CD4-positive, alpha-beta T cell treated with Interleukin-15 for 4 hours (primary cell): Measurements from ENCODE around the gene CRY2.
"Not testable (repeated sequence)": the region's sequence is repeated elsewhere in the genome, so short reads cannot be mapped to it uniquely, and the experiment has no call there.

Experiments
- DNase-seq: peaks from one replicate; pipeline ENCODE4 v3.0.0-alpha.2; 2020; ENCODE audit warnings: low spot score

CRY2 gene

DNA sequence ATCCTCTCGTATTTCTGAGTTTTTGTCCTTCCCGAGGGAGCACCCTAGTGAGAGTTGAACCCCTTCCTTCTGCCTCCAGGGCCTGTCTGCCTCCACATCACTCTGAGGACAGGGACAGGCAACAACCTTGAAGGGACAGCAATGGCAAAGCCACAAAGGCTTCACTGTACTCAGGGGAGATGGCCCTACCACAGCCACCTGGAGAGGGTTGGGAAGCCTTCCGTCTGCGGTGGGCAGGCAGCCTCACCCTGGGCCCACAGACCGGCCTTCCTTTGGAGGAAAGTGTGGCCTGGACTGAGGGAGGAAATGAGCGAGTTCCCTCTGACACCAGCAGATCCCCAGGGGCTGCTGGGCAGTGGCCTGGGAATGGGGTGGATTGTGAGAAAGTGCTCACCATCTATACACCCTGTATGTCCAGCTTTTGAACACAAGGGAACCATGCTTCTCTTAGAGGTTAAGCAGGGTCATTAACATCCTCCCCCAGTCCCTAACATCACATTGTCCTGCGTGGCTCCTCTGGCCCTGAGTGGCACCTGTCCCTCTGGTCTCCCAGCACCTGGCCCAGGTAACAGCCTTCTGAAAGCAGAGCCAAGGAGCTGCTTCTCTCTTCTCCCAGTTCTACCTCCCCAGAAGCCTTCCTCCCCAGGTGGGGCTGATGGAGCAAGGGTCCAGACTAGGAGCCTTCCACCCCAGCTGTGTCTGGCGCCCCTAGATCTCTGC is 35.5 kb upstream of the CRY2 start:
- DNase-seq: no peak

DNA sequence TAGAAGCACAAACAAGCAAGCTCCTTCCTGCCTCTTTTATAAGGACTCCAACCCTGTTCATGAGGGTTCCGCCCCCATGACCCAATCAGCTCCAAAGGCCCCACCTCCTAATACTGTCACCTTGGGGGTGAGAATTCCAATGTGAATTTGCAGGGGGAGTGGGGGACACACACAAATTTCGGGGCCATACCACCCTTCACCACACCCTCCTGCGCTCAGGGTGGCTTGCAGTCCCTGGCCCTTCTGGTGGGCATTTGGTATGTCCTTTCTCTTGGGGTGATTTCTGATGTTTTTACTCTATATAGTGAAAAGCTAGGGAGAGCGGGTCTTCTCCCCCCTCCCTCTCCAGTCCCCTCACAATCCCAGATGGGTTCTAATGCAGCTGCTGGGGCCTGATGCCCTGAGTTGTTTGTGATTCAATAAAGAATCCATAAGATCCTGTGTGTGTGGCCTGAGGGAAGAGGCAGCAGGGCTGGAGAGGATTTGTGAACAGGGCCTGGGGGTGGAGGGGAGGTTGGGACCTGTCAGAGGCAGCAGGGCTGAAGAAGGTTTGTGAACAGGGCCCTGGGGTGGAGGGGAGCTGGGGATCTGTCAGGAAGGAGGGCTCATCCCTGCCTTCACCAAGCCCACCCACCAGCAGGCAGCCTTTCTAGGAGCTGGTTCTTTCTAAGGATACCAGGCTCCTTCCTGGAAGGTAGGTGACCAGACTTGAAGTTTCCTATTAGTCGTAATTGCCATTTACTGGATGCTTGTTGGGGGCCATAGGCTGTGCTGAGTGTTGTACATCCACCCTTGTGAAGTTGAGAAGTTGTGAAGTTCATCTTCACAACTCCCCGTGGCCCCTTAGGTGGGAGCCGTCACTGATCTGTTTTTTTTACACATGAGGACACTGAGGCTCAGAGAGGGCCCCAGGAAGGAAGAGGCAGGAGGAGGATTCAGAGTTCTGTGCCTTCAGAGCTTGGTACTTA is 34.4 kb upstream of the CRY2 start:
- no peak for DNase-seq

DNA sequence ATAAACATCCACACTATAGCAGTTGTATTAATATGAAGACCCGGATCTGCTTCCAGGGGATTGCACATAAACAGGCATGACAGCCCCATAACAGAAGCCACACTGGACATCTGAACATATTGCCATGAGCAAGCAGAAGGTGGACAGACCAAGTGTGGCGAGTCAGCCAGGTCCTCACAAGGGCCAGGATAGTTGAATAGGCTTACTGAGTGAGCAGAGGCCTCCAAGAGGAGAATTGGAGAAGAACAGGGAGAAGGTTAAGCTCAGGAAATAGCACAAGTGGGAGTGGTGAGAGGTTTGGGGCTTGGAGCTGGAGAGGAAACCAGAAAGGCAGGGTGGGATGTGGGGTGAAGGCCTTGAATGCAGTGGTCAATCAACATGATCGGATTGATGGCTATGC is 31.5 kb upstream of the CRY2 start:
- DNase-seq: no peak

DNA sequence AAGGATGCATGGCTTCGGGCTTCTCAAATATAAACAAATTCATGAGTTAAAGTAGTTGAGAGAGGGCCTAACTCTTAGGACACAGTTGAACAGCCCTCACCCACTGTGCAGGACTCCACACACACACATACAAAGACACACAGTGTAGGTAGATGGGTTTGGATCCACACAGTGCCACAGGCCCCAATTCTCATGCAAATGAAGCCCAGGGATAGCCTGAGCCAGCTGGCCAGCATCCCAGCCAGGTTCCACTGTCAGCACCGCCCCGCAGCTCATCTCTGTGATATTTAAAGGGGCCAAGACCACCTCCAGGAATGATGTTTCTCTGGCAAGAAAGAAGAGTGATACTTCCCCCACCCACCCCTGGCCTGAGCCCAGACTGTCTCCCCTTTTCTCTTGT is 30.7 kb upstream of the CRY2 start:
- DNase-seq: no peak

DNA sequence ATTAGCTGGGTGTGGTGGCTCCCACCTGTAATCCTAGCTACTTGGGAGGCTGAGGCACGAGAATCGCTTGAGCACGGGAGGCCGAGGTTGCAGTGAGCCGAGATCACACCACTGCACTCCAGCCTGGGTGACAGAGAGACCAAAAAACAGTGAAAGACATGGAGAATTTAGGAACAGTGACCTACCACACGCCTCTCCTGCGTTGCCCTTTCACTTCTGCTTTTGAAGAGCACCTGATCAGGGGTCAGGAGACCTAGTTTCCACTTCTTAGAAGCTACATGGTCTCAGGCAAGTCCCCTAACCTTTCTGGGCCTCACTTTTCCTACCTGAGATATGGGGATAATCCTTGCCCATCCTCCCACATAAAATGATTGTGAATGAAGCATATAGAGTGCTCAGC is 30.1 kb upstream of the CRY2 start:
- DNase-seq: no peak

DNA sequence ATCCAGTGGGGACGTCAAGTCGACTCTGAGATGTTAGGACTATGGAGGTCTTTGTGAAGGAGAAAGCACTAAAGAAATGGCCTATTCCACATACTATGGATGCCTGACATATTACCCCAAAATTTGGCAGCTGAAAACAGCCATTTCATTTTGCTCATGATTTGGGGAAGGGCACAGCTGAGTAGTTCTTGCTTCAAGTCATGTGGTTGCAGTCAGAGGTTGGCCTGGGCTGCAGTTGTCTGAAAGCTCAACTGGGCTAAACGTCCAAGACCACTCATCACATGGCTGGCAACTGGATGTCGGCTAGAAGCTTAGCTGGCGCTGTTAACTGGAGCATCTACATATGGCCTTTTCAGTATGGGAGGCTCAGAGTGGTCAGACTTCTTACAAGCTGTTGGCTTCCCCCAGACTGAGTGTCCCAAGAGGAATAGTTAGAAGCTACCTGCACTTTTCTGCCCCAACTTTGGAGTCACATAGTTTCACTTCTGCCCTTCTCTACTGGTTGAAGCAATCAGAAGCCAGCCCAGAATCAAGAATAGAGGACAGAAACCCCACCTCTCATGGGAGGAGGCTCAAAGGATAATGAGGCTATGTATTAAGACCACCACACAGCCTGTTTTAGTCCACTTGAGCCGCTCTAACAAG is 28.2 kb upstream of the CRY2 start:
- no peak for DNase-seq

DNA sequence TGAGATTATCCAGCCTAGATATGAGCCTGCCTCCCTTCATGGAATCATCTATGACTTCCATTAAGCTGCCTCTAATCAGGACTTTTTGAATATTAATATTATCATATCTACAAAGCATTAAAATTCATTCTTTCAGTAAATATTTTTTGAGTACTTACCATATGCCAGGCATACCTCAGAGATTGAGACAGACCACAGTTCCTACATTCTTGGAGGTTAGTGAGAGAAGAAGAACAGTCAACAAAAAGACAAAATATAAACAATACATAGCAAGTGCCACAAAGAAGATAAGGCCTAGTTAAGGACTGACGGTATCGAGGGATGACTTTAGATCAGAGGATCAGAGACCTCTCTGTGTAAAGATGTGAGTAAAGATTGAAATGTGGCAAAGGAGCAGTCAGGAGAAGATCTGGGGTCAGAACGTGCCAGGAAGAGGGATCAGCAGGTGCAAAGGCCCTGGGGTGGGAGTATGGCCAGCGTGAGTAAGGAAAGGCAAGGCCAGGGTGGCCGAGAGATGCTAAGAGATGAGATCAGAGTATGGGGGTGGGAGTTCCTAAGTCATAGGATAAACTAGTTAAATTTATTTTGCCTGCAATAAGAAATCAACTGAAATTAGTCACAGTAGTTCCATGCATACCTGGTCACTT is 26.9 kb upstream of the CRY2 start:
- DNase-seq: no peak

DNA sequence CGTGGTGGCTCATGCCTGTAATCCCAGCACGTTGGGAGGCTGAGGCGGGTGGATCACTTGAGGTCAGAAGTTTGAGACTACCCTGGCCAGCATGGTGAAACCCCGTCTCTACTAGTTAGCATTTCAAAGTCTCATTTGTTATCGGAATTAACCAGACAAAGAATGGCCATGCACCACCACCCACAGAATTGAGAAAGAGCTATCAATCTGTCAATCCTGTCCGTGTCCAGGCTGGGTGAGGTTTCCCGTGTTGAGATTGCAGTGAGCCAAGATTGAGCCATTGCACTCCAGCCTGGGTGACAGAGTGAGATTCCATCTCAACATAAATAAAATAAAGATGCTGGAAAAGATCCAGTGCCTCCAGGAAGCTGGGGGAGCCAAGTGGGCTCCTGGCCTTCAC is 20.8 kb upstream of the CRY2 start:
- DNase-seq: not testable (repeated sequence)

DNA sequence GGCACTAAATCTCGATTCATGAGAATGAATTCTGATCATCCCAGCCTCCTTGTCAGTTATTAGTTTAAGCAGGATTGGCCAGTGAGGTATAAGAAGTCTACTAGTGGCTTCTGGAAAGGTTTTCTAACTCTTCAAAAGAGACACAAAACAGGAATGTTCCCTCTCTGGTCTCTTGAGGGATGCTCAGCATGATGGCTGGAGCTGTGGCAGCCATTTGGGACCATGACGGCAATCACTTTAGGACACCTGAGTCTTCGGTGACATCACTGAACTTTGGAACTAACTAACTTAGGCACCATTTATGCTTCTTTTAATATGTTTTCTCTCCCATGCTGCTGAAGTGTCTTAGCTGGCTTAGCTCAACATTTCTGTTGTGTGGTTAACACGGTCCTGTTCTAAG is 20.2 kb upstream of the CRY2 start:
- DNase-seq: no peak

DNA sequence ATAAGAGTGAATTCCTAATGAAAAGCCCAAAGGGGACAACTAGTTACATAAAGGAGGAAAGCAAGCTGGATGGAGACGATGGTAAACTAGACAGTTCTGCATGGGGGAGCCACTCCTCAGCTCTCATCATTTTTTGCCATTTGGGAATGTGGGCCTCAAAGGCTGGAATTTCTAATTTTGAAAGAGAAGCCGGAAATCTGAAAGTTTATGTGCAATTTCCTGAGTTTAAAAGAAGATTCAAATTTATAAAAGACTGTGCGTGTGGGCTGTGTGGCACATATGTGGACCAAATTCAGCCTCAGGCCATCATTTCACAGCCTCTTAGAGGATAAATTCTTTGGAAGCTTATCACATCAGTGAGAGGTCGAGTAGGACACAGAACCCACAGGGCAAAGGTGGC is 18.3 kb upstream of the CRY2 start:
- DNase-seq: no peak

DNA sequence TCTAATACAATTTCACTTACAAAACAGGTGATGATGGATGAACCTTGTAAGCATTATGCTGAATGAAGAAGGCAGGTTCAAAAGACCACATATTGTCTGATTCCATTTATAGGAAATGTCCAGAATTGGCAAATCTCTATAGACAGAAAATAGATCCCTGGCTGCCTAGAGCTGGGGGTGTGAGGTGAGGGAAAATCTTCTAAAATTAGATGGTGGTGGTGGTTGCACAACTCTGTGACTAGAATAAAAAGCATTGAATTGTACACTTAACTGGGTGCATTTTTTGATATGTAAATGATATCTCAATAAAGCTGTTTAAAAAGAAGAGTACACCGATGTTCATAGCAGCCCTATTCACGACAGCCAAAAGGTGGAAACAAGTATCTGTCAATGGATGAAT is 16.7 kb upstream of the CRY2 start:
- DNase-seq: no peak

DNA sequence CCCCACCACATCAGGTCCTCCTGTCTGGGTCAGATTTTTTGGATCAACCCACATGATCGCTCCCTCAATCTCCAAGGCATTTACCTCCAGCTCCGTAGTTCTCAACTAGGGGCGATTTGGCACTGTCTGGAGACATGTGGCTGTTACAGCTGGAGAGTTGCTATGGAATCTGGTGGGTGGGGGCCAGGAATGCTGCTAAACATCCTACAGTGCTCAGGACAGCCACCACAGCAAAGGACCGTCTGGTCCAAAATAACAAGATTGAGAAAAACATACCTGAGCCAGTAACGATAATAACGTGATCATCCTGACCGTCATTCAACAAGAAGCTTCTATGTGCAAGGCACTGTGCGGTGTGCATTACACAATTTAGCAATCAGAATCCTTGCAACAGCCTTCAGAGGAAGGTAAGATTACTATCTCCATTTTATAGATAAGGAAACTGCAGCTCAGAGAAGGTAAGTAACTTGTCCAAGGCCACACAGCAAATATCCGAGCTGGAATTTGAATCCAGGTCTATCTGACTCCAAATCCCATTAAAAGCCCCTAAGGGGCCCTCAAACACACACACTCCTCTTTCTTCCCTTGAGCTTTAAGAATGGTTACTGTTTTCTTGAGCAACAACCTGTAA is 14.3 kb upstream of the CRY2 start:
- no peak for DNase-seq

DNA sequence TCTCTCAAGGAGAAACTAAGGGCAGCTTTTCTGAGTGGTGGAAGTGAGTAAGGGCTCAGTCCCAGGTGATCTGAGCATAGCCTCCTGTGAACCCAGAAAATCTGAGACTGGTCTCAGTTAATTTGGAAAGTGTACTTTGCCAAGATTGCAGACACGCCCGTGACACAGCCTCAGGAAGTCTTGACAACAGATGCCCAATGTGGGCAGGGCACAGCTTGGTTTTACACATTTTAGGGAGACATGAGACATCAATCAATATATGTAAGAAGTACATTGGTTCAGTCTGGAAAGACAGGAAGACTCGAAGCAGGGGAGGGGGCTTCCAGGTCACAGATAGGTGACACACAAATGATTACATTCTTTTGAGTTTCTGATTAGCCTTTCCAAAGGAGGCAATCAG is 13.5 kb upstream of the CRY2 start:
- DNase-seq: no peak

DNA sequence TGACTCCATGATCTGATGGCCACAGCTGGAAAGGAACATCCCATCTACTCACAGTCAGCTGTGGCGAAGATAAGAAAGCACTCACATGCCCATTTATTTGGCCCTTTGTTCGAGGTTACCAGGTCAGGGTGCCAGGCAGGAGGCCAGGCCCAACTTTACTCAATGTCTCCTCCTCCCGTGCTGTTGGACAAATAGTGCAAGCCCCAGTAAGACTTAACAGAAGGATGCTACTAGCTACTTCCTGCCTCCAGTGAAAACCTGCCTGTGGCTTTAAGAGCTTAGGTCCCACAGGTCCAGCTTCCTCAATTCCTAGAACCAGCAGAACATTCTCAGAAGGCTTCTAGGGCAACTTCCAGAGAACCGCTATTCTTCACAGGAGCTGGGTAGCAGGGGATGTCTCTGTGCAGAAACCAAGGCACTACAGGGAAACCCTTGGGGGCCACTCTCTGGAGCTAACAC is 12.9 kb upstream of the CRY2 start:
- peak; percentile 54 for DNase-seq

DNA sequence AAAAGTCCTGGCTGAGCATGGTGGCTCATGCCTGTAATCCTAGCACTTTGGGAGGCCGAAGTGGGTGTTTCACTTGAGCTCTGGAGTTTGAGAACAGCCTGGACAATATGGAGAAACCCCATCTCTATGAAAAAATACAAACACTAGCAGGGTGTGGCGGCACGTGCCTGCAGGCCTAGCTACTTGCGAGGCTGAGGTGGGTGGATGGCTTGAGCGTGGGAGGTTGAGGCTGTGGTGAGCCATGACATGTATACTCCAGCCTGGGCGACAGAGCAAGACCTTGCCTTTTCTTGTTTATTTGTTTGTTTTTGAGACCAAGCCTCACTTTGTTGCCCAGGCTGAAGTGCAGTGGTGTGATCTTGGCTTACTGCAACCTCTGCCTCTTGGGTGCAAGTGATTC is 8.1 kb upstream of the CRY2 start:
- no peak for DNase-seq

DNA sequence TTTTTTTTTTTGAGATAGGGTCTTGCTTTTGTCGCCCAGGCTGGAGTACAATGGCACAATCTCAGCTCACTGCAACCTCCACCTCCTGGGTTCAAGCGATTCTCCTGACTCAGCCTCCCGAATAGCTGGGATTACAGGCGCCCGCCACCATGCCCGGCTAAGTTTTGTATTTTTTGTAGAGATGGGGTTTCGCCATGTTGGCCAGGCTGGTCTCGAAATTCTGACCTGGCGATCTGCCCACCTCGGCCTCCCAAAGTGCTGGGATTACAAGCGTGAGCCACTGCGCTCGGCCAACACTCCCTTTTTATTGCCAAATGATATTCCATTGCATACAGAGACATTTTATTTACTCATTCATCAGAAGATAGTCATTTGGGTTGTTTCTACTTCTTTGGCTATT is 7.0 kb upstream of the CRY2 start:
- not testable (repeated sequence) for DNase-seq

DNA sequence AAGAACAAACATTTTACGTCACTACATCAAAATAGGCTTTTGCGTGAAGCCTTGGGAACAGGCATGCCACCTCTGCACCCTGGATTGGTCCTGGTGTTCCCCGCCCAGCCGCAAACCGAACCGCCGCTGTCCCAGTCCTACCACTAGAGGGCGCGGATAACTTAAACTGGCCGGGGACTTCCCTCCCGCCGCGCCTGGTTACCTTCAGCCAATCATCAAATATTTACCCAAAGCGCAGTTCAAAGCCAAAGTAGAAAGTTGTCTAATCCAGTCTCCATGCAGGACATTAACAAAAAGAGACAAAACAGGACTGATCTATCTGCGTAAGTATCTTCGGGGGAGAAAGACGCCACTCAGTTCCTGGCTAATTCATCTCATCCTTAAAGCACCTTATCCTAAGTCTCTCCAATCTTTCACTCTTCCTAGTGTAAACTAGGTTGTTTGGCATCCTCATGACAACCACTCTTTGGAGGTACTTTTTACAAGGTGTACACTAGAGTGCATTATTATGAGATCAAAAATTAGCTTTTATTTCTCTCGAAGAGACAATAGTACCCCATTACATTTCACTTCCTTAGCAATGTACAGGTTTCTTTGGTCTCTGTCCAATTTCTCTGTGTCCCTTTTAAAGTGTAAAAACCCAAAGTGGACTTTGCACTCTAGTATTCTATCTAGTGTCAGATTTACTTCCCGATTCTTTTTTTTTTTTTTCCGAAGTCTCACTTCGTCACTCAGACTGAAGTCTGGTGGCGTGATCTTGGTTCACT is 3.9 kb upstream of the CRY2 start:
- DNase-seq: peak; percentile 94

DNA sequence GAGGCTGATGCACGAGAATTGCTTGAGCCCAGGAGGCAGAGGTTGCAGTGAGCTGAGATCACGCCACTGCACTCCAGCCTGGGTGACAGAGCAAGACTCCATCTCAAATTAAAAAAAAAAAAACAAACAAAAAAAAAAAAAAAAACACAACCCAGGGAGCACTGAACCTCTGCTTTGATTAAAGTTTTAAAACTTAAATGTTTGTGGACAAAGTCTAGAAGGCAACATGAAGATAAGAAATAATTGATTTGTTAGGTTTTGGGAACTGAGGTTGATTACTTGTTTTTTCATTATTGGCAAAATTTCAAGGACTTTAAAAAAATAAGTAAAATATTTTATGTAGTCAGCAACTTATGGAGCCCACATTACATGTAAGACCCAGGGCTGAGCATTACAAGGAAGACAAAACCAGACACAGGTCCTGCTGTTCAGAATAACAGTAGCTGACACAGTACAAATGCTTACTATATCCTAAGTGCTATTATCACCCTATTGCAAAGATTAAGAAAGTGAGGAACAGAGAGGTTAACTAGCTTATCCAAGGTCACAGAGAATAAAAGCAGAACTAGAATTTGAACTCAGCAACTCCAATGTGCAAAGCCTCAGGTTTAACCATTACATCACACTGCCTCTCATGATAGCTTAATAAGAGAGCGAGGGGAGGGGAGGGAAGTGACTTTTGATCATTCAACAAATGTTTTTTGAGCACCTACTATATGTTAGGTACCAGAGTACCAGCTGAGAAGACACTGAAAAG is 2.3 kb upstream of the CRY2 start:
- DNase-seq: no peak

DNA sequence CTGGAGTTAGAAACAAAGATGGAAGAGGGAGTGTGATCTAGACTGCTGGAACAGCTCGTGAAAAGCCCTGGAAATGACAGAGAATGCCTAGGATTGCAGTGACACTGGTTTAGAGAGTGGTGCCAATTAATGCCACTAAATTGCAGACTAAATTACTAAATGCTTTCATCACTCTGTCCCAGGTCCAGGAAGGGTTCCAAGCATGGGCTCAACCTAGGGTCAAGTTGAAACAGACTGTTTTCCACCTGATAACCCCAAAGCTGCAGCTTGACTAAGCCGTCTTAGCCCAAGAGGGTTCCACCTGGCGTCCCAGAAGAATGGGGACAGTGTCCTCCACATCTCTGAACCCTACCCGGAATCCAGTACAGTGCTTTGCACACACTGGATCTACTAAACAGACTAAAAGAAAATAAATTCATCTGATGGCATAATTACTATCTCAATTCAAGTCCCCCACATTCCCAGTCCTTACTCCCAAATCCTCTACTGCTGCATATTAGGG is 1.1 kb upstream of the CRY2 start:
- no peak for DNase-seq

DNA sequence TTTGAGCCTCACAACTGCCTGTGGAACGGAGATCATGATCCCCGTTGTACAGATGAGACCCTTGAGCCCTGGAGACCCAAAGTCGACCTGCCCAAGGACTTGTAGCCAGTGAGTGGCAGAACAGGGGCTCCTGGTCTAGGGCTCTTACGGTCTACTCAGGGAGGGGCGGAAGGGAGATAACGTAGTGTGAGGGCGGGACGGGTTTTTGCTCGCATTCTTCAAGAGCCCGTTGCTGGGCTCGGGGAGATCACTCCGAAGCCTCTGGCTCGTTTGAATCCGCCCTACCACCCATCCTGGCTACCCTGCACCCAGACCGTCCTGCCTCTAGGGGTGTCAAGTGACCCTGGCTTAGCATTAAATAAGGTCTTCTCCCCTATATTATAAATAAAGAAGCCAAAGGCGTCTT is 639 bp downstream of the CRY2 start:
- DNase-seq: peak; percentile 25
